Hippocampal formation (tissue), 2 donors: ENCODE results near the gene ACCSL.

Experiments
- DNase-seq, 2 donors: peaks; one replicate each; lab custom pipeline; 2025; lab: John Stamatoyannopoulos, UW

The ACCSL gene

DNA sequence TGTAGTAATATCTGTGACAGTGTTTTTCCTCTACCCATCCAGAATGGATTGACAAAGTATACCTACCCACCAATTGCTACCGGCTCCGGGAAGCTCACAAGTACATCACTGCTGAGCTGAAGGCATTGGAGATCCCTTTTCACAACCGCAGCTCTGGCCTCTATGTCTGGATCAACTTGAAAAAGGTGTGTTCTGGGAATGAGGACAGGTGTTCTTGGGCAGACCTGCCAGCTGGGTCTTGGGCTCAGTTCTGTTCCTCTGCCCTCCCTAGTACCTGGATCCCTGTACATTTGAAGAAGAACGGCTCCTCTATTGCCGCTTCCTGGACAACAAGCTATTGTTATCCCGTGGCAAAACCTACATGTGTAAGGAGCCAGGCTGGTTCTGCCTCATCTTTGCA is 10.5 kb downstream of the ACCSL start:
- no peak for DNase-seq

DNA sequence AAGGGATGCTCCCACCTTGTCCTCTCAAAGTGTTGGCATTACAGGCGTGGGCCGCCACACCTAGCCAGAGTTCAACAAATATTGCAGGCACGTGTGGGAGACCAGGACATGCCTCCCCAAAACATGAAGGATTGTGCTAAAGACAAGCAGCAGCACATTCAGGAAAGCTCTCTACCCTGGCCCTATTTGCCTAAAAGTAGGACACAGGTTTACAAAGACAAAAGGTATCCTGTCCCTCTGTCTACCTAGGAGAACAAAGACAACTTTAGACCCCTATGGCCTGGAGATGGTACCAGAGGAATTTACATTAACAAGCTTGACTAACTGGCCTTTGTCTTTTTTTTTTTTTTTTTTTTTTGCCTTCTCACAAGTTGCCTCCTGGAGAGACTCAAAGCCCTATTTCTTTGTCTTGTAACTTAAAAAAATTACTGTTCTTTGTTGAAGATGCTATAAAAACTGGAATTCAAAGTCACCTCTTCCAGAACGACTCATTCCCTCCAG is 17.4 kb downstream of the ACCSL start:
- no peak for DNase-seq

GRCh38 chr11:44065841-44066731 is 18.3 kb downstream of the ACCSL start, which contains the start of gene ACCS:
Gene ACCS (plus strand): TSS chr11:44066270. CDS start chr11:44067628, 1,358 bp downstream.
- peak; percentile 84 for DNase-seq

- DNase-seq = no peak
Measured at GRCh38 chr11:44066732-44067141, 19.0 kb downstream of the ACCSL start.

DNA sequence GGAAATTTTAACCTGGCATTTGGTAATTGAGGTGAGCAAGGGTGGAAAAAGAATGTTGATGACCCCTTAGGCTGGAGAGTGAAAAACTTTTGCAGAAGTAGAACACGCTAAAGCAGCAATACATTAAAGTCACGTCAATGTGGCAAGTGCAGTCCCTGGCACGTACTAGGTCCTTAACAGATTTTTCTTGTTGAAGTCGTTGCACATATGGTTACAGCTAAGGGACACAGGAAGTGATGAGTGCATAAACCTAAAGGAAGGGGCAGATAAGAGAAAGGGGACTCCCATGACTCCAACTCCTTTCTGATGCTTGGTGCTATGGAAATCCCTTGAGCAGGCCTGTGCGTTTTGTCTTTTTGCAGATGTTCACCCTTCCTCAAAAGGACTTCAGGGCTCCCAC is 19.5 kb downstream of the ACCSL start:
- no peak for DNase-seq

DNA sequence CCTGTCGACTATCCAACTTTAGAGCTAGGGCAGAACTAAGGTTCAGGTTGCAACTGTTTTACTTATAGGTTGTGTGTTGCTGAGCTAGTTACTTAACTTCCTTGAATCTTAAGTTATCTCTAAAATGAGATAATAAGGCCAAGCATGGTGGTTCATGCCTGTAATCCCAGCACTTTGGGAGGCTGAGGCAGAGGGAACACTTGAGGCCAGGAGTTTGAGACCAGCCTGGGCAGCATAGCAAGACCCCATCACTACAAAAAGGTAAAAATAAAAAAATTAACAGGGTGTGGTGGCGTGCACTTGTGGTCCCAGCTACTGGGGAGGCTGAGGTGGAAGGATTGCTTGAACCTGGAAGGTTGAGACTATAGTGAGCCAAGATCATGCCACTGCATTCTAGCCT is 20.4 kb downstream of the ACCSL start:
- DNase-seq = no peak

- no peak for DNase-seq
Measured at GRCh38 chr11:44071157-44071556, 23.4 kb downstream of the ACCSL start.

DNA sequence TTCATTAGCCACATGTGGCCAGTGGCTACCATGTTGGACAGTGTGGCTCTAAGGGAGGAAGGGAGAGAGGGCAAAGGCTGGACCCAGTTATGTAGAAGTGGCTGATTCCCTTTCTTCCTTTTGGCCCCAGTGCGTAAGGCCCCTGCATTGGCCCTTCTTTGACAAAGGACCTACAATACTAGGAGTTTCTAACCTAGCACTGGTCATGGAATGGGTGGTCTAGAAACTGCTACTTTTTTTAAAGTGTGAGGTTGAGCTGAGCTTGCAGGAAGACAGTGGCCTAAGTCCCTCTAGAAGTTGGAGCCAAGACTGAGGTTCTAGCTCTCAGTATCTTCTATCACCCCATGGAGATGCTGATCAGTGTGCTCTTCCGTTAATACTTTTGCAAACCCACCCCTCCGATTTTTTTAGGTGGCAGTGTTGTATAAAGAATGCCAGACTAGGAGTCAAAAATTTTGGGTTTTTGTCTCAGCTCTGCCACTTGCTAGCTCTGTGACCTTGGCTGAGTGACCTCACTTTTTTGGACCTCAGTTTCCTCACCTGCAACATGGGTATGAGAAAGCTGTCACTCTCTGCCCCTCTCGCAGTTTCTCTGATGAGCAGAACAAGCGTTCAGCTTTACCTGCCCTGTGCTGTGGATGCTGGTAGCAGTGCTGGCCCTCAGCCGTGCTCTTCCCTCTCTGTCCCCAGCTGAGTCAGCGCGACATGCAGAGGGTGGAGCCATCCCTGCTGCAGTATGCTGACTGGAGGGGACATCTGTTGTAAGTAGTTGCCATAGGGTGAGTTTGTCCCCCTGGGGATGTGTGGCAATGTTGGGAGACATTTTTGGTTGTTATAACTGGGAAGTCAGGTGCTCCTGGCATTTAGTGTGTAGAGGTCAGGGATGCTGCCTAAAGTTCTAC is 25.2 kb downstream of the ACCSL start:
- DNase-seq = no peak

- no peak for DNase-seq
Measured at GRCh38 chr11:44078794-44079193, 31.0 kb downstream of the ACCSL start.

DNA sequence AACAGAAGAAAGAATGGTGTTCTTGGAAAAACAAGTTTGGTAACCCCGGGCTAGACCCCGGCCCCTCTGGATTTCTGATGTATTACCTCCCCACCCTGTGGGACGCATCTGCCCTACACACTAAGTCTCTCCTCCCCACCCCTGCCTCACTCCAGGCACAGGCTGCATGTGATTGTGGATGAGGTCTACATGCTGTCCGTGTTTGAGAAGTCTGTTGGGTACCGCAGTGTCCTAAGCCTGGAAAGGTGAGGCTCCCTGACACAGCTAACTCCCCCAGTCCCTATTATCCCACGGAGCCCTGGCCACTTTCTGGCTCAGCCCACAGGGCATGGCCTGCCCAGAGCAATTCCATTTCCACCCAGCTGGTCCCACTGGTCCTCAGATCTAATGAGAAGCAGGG is 31.6 kb downstream of the ACCSL start:
- no peak for DNase-seq

GRCh38 chr11:44080951-44081350 is 33.2 kb downstream of the ACCSL start:
- no peak for DNase-seq

- no peak for DNase-seq
Measured at GRCh38 chr11:44082645-44083044, 34.9 kb downstream of the ACCSL start.

GRCh38 chr11:44083433-44083832 is 35.7 kb downstream of the ACCSL start:
- no peak for DNase-seq

GRCh38 chr11:44083906-44084305 is 36.1 kb downstream of the ACCSL start:
- DNase-seq = no peak

DNA sequence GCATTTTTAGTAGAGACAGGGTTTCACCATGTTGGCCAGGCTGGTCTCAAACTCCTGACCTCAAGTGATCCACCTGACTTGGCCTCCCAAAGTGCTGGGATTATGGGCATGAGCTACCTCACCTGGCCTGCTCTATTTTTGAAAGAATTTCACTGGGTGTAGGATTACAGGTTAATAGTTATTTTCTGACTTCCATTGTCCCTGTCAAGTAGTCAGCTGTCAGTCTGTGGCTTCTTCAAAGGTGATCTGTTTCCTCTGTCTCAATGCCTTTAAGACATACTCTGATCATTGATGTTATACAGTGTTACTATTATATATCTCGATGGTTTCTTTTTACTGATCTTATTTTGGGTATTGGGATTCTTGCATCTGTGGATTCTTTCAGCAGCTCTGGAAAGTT is 37.5 kb downstream of the ACCSL start:
- no peak for DNase-seq

DNA sequence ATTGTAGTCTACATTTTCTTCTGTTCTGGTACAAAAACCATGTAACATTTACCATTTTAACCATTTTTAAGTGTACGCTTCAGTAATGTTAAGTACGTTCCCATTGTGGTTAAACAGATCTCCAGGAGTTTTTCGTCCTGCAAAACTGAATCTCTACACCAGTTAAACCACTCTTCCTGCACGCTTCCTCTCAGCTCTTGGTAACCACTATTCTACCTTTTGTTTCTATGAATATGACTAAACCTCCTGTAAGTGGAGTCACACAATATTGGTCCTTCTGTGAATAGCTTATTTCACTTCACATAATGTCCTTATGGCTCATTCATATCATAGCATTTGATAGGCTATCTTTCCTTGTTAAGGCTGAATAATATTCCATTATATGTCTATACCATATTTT is 40.6 kb downstream of the ACCSL start:
- no peak for DNase-seq

DNA sequence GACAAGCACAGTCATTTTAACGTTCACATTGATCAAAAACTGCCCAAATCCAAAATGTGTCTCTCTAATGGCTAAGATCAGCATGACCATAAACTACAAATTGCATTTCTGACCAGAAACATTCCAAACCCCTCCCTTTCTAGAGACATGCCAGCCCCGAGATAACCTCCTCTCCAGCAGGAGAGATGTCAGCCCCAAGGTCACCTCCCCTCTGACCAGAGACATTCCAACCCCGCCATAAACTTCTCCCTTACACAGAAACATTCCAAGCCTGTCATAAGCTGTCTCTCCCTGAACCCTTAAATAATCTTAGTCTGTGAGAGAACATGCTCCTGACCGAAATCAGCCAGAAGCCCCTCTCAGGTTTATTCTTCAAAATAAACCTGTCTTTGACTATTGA is 41.1 kb downstream of the ACCSL start:
- DNase-seq = no peak

GRCh38 chr11:44090539-44090938 is 42.8 kb downstream of the ACCSL start:
- no peak for DNase-seq

DNA sequence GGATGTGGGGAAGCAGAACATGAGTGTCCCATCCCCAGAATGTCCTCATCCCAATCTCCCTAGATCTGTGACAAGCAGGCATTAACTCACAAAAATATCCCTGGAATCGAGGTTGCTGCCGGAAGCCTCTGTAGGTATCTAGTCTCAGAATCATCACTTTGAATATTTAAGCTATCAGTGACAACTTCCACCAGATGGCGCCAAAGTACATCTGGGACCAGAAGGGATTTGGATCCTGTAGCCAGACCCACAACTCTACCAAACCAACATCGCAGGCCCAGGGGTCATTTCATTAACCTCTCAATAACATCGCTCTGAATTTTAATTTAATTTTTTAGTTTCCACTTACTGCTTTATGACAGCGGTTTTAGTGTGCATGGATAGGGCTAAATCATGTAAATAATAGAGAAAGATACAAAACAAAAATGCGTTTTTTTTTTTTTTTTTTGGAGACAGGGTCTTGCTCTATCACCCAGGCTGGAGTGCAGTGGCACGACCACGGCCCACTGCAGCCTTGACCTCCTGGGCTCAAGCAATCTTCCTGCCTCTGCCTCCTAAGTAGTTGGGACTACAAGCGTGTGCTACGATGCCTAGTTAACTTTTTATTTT is 46.6 kb downstream of the ACCSL start:
- DNase-seq = peak; percentile 75 to 82

GRCh38 chr11:44095506-44096359 is 48.0 kb downstream of the ACCSL start, which contains the start of gene EXT2:
Gene EXT2 (plus strand): TSS chr11:44095678. CDS start chr11:44107713, 12,035 bp downstream.
- peak; percentile 73 to 84 for DNase-seq
